22Rv1 (cell line): Measurements from ENCODE around the gene ETV4.

Experiments used
- CTCF ChIP-seq: fragments of 450-650 bp; IDR thresholded peaks from 2 replicates; pipeline ENCODE4 v1.5.1; 2017; ENCODE audit warnings: mild to moderate bottlenecking
- ZFX ChIP-seq: fragments of 450-650 bp; IDR thresholded peaks from 2 replicates; pipeline ENCODE4 v1.6.1; 2017; ENCODE audit warnings: antibody characterized with exemption, borderline replicate concordance

GRCh38 chr17:43581613-43582012 is 35.5 kb upstream of the ETV4 start:
- TF ChIP-seq CTCF (no peak), ZFX (no peak)
